Tibial nerve (tissue), 4 donors: ENCODE data around the gene ZNF385D. TPM values are rescaled to one million over a fixed set of nuclear protein-coding genes. Genes with fewer than 3 reads are reported as not detected.

ENCODE experiments used
- DNase-seq, 2 donors: peaks; one replicate each; pipeline ENCODE4 v3.0.0-alpha.2; 2019; ENCODE audit warnings: low spot score in 2 of 2
- H3K27ac ChIP-seq, 4 donors: fragments of 200-600 bp; sonication (generic) in 3 of 4; one replicate each; pipeline ENCODE4 v1.5.1; 2017 to 2019; ENCODE audit warnings: mild to moderate bottlenecking in 1 of 4
- H3K27me3 ChIP-seq, 2 donors: fragments of 200-600 bp; sonication (generic) in 1 of 2; one replicate each; pipeline versions ENCODE4 v1.5.1 to v1.6.0; 2017 to 2019
- H3K36me3 ChIP-seq, 3 donors: fragments of 200-600 bp; sonication (generic); one replicate each; pipeline ENCODE4 v1.5.1; 2018 to 2019
- H3K4me1 ChIP-seq, 4 donors: fragments of 200-600 bp; sonication (generic) in 3 of 4; one replicate each; pipeline ENCODE4 v1.5.1; 2017 to 2019
- H3K4me3 ChIP-seq, 4 donors: fragments of 200-600 bp; sonication (generic) in 3 of 4; one replicate each; pipeline ENCODE4 v1.5.1; 2017 to 2019; ENCODE audit warnings: mild to moderate bottlenecking in 1 of 4, moderate library complexity in 1 of 4
- H3K9me3 ChIP-seq, 4 donors: fragments of 200-600 bp; sonication (generic) in 3 of 4; one replicate each; pipeline ENCODE4 v1.5.1; 2017 to 2019
- EP300 ChIP-seq, 2 donors: sonication (generic); formaldehyde crosslinking; IDR thresholded peaks; one replicate each; pipeline ENCODE4 v1.6.1; 2017; ENCODE audit warnings: antibody characterized with exemption in 2 of 2, mild to moderate bottlenecking in 1 of 2
- POLR2A ChIP-seq, 2 donors: fragments of 450-650 bp; IDR thresholded peaks; one replicate each; pipeline ENCODE4 v1.6.1; 2017; ENCODE audit warnings: antibody characterized with exemption in 2 of 2, mild to moderate bottlenecking in 2 of 2, moderate library complexity in 2 of 2
- WGBS, 2 donors: methylation state at CpG; one replicate each; pipeline ENCODE4 v1.1.5; 2018; 5-methylcytosine and 5-hydroxymethylcytosine counted together
- total RNA-seq, 4 donors: library from RNA; depleted of rRNA; stranded (reverse); fragments of >200 nt; gene quantifications; one replicate each; pipeline ENCODE4 v1.1.0, GENCODE V29; 2016
- TF ChIP-seq, protein P1 (sequence below), 5 experiments: fragments of 200-600 bp in 3 of 5; fragments of 450-650 bp in 2 of 5; sonication (generic) in 3 of 5; IDR thresholded peaks; one replicate each; pipeline ENCODE4 v1.5.1; 2016 to 2019; ENCODE audit warnings: antibody characterized with exemption in 5 of 5, mild to moderate bottlenecking in 3 of 5, moderate library complexity in 2 of 5

ZNF385D gene
- total RNA-seq, 4 donors from 2014 or later = 2.7 to 9.0 (median 4.4) TPM

DNA sequence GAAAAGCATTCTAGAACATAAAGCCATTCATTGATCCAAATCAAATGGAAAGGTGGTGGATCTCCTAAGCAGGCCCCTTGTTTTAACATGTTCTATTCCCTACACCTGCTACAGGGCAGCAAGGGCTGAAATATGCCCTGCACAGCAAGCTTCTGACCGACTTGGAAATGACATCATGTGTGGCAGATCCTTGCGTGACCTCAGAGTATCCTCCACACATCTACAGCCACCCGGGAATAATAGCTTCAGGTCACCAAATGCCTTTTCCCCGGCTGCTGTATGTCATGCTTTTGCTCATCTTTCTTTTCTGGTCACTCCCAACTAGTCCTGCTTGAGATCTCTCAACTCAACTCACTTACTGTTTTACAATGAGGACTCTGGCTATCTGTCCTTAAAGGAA is 158.2 kb downstream of the ZNF385D start:
- no peaks in the 10 kb centered on the region for H3K4me1 ChIP-seq
- no peaks in the 10 kb centered on the region for H3K27me3 ChIP-seq
- no peak for TF ChIP-seq EP300 (IDR thresholded peaks at IDR 0.05)
- no peak for TF ChIP-seq POLR2A (IDR thresholded peaks at IDR 0.05)
- TF ChIP-seq, protein P1, sequence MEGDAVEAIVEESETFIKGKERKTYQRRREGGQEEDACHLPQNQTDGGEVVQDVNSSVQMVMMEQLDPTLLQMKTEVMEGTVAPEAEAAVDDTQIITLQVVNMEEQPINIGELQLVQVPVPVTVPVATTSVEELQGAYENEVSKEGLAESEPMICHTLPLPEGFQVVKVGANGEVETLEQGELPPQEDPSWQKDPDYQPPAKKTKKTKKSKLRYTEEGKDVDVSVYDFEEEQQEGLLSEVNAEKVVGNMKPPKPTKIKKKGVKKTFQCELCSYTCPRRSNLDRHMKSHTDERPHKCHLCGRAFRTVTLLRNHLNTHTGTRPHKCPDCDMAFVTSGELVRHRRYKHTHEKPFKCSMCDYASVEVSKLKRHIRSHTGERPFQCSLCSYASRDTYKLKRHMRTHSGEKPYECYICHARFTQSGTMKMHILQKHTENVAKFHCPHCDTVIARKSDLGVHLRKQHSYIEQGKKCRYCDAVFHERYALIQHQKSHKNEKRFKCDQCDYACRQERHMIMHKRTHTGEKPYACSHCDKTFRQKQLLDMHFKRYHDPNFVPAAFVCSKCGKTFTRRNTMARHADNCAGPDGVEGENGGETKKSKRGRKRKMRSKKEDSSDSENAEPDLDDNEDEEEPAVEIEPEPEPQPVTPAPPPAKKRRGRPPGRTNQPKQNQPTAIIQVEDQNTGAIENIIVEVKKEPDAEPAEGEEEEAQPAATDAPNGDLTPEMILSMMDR (IDR thresholded peaks at IDR 0.05) = no peak
- no peak for DNase-seq
- no peak overlapping the region for H3K4me3 ChIP-seq
- no peaks in the 10 kb centered on the region for H3K36me3 ChIP-seq
- H3K9me3 ChIP-seq = no peaks in the 10 kb centered on the region
- no peak overlapping the region for H3K27ac ChIP-seq
- WGBS, 2 donors = 80 to 87% methylated on average over 4 of the region's 4 CpGs

DNA sequence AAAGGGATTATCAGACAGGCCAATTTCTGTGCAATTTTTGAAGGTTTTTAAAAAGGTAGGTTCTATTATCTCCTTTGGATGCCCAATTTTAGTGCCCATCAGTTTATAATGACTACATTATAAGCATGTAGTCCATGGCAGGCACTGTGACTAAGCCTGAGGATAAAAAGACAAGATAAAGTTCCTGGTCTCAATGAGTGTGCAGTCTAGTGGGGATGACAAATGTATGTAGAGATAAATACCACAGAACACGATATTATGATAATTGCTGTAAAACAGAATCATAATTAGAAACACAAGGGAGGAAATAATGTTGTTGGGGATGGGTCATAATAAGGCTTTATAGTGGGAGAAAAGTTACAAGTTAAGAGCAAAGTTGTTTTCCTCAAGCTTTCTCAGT is 163.1 kb downstream of the ZNF385D start:
- no peak for TF ChIP-seq EP300 (IDR thresholded peaks at IDR 0.05)
- TF ChIP-seq, protein P1 (IDR thresholded peaks at IDR 0.05) = no peak
- no peak for TF ChIP-seq POLR2A (IDR thresholded peaks at IDR 0.05)
- H3K4me3 ChIP-seq = no peak overlapping the region
- no peaks in the 10 kb centered on the region for H3K27me3 ChIP-seq
- H3K9me3 ChIP-seq = no peaks in the 10 kb centered on the region
- no peaks in the 10 kb centered on the region for H3K4me1 ChIP-seq
- H3K36me3 ChIP-seq = no peaks in the 10 kb centered on the region
- H3K27ac ChIP-seq = no peak overlapping the region
- DNase-seq = no peak
- 71 to 80% methylated on average over 1 of the region's 1 CpG for WGBS, 2 donors

DNA sequence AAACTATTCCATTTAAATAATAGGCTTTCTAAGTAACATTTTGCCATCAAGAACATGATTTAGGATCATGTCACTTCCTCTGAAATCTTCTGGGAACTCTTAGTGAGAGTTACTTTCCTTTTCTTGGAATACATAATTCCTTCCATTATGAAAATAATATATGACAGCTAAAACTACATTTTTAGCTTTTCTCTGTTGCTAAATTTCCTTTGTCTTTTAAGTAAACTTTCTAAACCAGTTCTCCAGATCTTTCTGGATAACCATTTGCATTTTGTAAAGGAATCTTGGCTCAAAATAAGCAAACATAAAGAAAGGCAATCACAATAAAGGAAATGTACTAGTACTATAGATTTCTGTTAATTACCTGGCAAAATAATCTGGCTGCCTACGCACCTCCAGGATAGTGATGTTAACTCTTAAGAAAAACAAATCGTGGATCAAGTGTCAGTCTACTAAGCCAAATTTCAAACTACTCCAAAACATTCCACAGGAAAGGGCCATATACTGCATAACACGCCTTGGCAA is 165.7 kb downstream of the ZNF385D start:
- no peak for DNase-seq
- Histone ChIP-seq H3K4me3 (no peak overlapping the region), H3K4me1 (no peaks in the 10 kb centered on the region), H3K9me3 (no peaks in the 10 kb centered on the region), H3K27ac (no peak overlapping the region), H3K36me3 (no peaks in the 10 kb centered on the region), H3K27me3 (no peaks in the 10 kb centered on the region)
- TF ChIP-seq EP300 (IDR thresholded peaks at IDR 0.05) (no peak), POLR2A (IDR thresholded peaks at IDR 0.05) (no peak)
- TF ChIP-seq, protein P1 (IDR thresholded peaks at IDR 0.05) = no peak
- 73 to 79% methylated on average over 3 of the region's 3 CpGs for WGBS, 2 donors

DNA sequence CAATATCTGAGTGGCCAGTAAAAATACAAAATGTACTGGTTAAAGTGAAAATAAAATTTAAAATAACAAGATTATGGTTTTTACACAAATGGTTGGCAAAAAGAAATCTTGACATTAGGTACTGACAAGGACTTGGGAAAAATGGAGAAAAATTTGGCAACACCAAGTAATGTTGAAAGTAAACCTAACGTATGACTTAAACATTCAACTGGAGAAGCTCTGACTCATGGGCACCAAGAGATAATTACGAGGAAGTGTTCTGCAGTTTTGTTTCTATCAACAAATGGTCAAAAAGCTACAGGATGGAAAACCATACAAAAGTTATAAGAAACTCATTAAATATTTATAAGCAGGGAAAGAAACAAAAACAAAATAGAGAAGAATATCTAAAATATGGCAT is 177.7 kb downstream of the ZNF385D start:
- 91 to 92% methylated on average over 2 of the region's 2 CpGs for WGBS, 2 donors
- no peaks in the 10 kb centered on the region for H3K9me3 ChIP-seq
- H3K4me1 ChIP-seq = no peaks in the 10 kb centered on the region
- H3K36me3 ChIP-seq = no peaks in the 10 kb centered on the region
- DNase-seq = no peak
- no peak overlapping the region for H3K27ac ChIP-seq
- H3K27me3 ChIP-seq = no peaks in the 10 kb centered on the region
- TF ChIP-seq POLR2A (IDR thresholded peaks at IDR 0.05) (no peak), EP300 (IDR thresholded peaks at IDR 0.05) (no peak)
- TF ChIP-seq, protein P1 (IDR thresholded peaks at IDR 0.05) = no peak
- no peak overlapping the region for H3K4me3 ChIP-seq

DNA sequence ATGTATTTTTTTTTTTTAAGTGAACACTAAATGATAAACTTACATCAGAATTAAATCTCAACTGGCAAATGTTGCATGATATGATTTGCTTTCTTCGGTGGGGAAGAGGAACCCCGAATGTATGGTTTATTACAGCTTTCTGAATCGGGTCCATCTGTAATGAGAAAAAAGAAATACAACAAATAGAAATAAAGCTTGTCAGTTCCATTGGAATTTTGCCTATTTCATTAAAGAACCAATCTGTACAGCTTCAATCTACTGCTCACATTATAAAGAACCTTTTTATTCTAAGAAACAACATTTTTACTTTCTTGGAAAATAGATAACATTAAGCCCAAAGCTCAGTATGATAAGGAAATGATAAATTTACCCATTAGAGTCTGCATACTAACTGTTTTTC is 186.5 kb downstream of the ZNF385D start:
- WGBS, 2 donors = 78 to 79% methylated on average over 3 of the region's 3 CpGs

More for the DNA sequence above, 186.5 kb downstream of the ZNF385D start:
- H3K27me3 ChIP-seq = no peaks in the 10 kb centered on the region
- no peak overlapping the region for H3K27ac ChIP-seq
- no peaks in the 10 kb centered on the region for H3K36me3 ChIP-seq
- no peak overlapping the region for H3K4me3 ChIP-seq
- TF ChIP-seq EP300 (IDR thresholded peaks at IDR 0.05) (no peak), POLR2A (IDR thresholded peaks at IDR 0.05) (no peak)
- TF ChIP-seq, protein P1 (IDR thresholded peaks at IDR 0.05) = no peak
- no peak for DNase-seq
- H3K4me1 ChIP-seq = no peaks in the 10 kb centered on the region
- no peaks in the 10 kb centered on the region for H3K9me3 ChIP-seq
